Common myeloid progenitor, CD34-positive (primary cell): ENCODE data around the gene NR0B1. TPM values are rescaled to one million over a fixed set of nuclear protein-coding genes. Genes with fewer than 3 reads are reported as not detected.
A peak's percentile ranks its signal among the peaks of the same experiment; 100 is the strongest.

ENCODE experiments used
- CTCF ChIA-PET: fragments of 350-600 bp; sonication (Branson Sonifier 250); formaldehyde crosslinking; loops from one replicate; lab custom pipeline; 2021; ENCODE audit warnings: antibody characterized with exemption; lab: Charles Lee
- POLR2A ChIA-PET: fragments of 350-600 bp; sonication (Branson Sonifier 250); formaldehyde crosslinking; loops from one replicate; lab custom pipeline; 2021; ENCODE audit warnings: antibody characterized with exemption; lab: Charles Lee
- DNase-seq, 3 donors: peaks; one replicate each; pipeline versions ENCODE4 v3.0.0 to v3.0.0-alpha.2; 2013
- H3K27ac ChIP-seq, 2 experiments: 1 replicate in 1 of 2; 2 replicates in 1 of 2; pipeline ENCODE4 v1.7.0; 2013; ENCODE audit warnings: inconsistent platforms in 2 of 2, low read length in 2 of 2, mild to moderate bottlenecking in 2 of 2, low read depth in 1 of 2, moderate library complexity in 1 of 2; ENCODE audit not compliant: severe bottlenecking in 2 of 2, insufficient read depth in 1 of 2, poor library complexity in 1 of 2
- H3K27me3 ChIP-seq, 5 experiments: replicated peaks in 2 of 5; 1 replicate in 3 of 5; 2 replicates in 2 of 5; pipeline versions ENCODE4 v1.6.1 to v1.7.0; 2013; ENCODE audit warnings: low read length in 4 of 5, mild to moderate bottlenecking in 2 of 5, moderate library complexity in 2 of 5, inconsistent platforms in 1 of 5; ENCODE audit not compliant: insufficient read depth in 5 of 5, control insufficient read depth in 4 of 5
- H3K36me3 ChIP-seq, 4 experiments: 1 replicate in 2 of 4; 2 replicates in 2 of 4; pipeline versions ENCODE4 v1.6.1 to v1.7.0; 2013; ENCODE audit warnings: low read length in 3 of 4, control low read depth in 1 of 4, mild to moderate bottlenecking in 1 of 4; ENCODE audit not compliant: control insufficient read depth in 4 of 4, insufficient read depth in 4 of 4
- H3K4me1 ChIP-seq, 4 experiments: 1 replicate in 3 of 4; 2 replicates in 1 of 4; pipeline versions ENCODE4 v1.6.1 to v1.7.1; 2013; ENCODE audit warnings: low read length in 3 of 4, mild to moderate bottlenecking in 3 of 4, control low read depth in 1 of 4, inconsistent platforms in 1 of 4, moderate library complexity in 1 of 4; ENCODE audit not compliant: control insufficient read depth in 4 of 4, insufficient read depth in 4 of 4; ENCODE audit errors: control extremely low read depth in 1 of 4
- H3K4me3 ChIP-seq, 7 experiments: 1 replicate in 4 of 7; 2 replicates in 3 of 7; pipeline versions ENCODE4 v1.5.1 to v1.7.0; 2013; ENCODE audit warnings: mild to moderate bottlenecking in 7 of 7, low read length in 6 of 7, moderate library complexity in 6 of 7, inconsistent platforms in 2 of 7, low read depth in 2 of 7, control low read depth in 1 of 7; ENCODE audit not compliant: insufficient read depth in 4 of 7, control insufficient read depth in 1 of 7; ENCODE audit errors: extremely low read depth in 1 of 7
- H3K9me3 ChIP-seq, 5 experiments: 1 replicate in 4 of 5; 2 replicates in 1 of 5; pipeline versions ENCODE4 v1.6.1 to v1.7.1; 2013; ENCODE audit warnings: low read length in 4 of 5, mild to moderate bottlenecking in 2 of 5, inconsistent platforms in 1 of 5, low read depth in 1 of 5, moderate library complexity in 1 of 5; ENCODE audit not compliant: control insufficient read depth in 4 of 5, insufficient read depth in 2 of 5; ENCODE audit errors: control extremely low read depth in 1 of 5
- WGBS: methylation state at CpG from one replicate; pipeline ENCODE4 v1.1.5; 2013; ENCODE audit not compliant: insufficient coverage; 5-methylcytosine and 5-hydroxymethylcytosine counted together
- polyA plus RNA-seq: library from polyadenylated mRNA; unstranded; fragments of 120-200 nt; gene quantifications from one replicate; pipeline ENCODE4 v1.2.1, GENCODE V29; 2013

NR0B1 gene, protein sequence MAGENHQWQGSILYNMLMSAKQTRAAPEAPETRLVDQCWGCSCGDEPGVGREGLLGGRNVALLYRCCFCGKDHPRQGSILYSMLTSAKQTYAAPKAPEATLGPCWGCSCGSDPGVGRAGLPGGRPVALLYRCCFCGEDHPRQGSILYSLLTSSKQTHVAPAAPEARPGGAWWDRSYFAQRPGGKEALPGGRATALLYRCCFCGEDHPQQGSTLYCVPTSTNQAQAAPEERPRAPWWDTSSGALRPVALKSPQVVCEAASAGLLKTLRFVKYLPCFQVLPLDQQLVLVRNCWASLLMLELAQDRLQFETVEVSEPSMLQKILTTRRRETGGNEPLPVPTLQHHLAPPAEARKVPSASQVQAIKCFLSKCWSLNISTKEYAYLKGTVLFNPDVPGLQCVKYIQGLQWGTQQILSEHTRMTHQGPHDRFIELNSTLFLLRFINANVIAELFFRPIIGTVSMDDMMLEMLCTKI
- polyA plus RNA-seq: not detected

DNA sequence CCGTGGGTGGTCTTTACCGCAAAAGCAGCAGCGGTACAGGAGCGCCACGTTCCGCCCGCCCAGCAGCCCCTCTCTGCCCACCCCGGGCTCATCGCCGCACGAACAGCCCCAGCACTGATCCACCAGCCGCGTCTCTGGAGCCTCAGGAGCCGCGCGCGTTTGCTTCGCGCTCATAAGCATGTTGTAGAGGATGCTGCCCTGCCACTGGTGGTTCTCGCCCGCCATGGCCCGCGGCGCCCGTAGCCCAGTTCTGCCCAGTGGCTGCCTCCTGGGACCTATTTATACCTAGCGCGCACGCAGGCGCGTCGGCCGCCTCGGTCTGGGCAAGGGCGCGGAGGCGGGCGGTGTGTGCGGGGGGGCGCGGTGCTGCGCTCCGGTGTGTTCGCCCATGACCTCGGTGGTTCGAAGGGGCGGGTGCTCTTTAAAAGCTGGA, at the start of gene NR0B1:
Gene NR0B1, minus strand, starts transcription at position 252 of the 433 bp plus-strand sequence. Its CDS starts 27 bp downstream, at position 225.
- Histone ChIP-seq H3K27ac (no peak within 1 kb of the TSS), H3K9me3 (no peaks in the 10 kb centered on the region), H3K27me3 (peaks cover 3 to 46% (median 10%) of the 10 kb centered on the region in 5 experiments), H3K4me3 (peak within 1 kb of the TSS in 3 of 7 experiments; percentile 23 to 33 (median 33)), H3K36me3 (no peaks in the 10 kb centered on the region), H3K4me1 (peaks cover 0 to 14% (median 5%) of the 10 kb centered on the region in 4 experiments)
- ChIA-PET POLR2A (no interaction called here), CTCF (no interaction called here)
- 27% methylated on average over 40 of the region's 46 CpGs for WGBS
- DNase-seq: peak in 2 of 3 donors; percentile 9 to 17

DNA sequence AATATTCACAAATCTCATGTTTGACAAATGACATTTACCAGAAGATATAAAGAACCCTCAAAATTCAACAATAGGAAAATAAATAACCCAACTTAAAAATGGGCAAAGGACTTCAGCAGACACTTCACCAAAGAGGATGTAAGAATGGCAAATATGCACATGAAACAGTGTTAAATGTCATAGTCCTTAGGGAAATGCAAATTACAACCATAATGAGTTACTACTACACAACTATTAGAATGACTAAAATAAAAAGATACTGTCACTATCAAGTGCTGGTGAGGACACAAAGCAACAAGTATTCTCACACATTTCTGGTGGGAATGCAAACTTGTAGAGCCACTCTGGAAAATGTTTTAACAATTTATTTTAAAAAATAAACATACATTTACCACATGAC, 40.8 kb upstream of the NR0B1 start:
- Histone ChIP-seq H3K27ac (no peak overlapping the region), H3K36me3 (no peaks in the 10 kb centered on the region), H3K9me3 (peaks cover 0 to 1% (median 0%) of the 10 kb centered on the region in 5 experiments), H3K4me3 (no peak overlapping the region), H3K4me1 (no peaks in the 10 kb centered on the region), H3K27me3 (no peaks in the 10 kb centered on the region)
- DNase-seq: no peak
- POLR2A ChIA-PET: no interaction called here
- CTCF ChIA-PET: no interaction called here

DNA sequence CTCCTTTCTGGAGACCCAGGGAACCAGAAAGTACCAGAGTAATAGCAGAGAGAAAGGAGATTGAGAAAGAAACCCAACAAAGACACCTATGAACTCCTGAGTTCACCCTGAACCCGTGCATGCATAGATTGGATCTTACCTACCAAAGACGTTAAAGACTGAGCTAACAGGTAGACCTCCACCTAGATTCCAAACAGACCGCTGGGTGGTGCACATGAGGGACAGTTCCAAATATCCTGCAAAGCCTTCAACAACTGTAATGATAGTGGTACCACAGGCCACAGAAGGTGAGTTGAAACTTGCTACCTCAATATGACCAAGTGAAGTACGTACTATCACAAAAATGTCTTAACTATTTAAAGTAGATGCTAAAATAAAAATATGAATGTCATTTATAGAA, 34.0 kb upstream of the NR0B1 start:
- H3K27ac ChIP-seq: no peak overlapping the region
- no peaks in the 10 kb centered on the region for H3K36me3 ChIP-seq
- no peak overlapping the region for H3K4me3 ChIP-seq
- H3K4me1 ChIP-seq: no peaks in the 10 kb centered on the region
- no peaks in the 10 kb centered on the region for H3K27me3 ChIP-seq
- ChIA-PET CTCF (no interaction called here), POLR2A (no interaction called here)
- 44% methylated on average over 3 of the region's 4 CpGs for WGBS
- no peaks in the 10 kb centered on the region for H3K9me3 ChIP-seq
- DNase-seq: no peak

DNA sequence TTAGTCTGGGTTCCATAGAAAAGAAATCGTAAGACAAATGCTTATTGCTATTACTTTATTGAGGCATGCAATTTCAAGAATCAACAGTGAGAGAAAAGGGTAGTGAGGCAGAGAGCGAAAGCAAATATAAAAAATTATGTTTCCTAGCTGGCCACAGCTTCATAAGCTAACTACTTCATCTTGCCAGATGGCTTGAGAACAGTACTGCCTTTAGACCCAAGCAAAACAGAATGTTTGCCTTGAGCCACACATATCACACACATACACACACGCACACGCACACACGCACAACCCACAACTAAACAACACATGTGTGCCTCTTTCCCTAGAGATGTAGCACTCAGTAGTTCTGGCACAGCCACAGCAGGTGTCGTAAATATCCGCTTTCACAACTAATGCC, 31.6 kb upstream of the NR0B1 start:
- WGBS: 92% methylated on average over 7 of the region's 7 CpGs
- Histone ChIP-seq H3K36me3 (no peaks in the 10 kb centered on the region), H3K9me3 (no peaks in the 10 kb centered on the region), H3K27me3 (no peaks in the 10 kb centered on the region), H3K4me1 (no peaks in the 10 kb centered on the region), H3K27ac (no peak overlapping the region), H3K4me3 (no peak overlapping the region)
- ChIA-PET CTCF (no interaction called here), POLR2A (no interaction called here)
- DNase-seq: no peak

DNA sequence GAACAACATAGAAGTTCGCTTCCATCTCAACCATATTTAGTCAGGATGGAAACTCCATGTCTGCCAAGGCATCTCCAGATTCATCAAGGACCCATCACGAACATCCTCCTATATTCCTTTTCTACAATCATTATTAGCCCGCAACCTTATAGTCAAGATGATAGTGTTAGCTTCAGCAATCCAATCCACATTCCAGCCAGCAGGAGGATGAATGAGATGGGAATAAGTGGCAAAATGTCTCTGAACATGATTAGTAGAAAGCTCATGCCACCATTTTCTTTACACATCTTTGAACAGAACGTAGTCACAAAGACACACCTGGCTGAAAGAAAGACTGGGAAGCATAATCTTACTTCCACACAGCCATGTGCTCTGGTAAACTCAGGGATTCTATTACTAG, 18.6 kb upstream of the NR0B1 start:
- no peak for DNase-seq
- H3K27ac ChIP-seq: no peak overlapping the region
- no peaks in the 10 kb centered on the region for H3K36me3 ChIP-seq
- 100% methylated on average over 1 of the region's 4 CpGs for WGBS
- H3K9me3 ChIP-seq: no peaks in the 10 kb centered on the region
- ChIA-PET POLR2A (no interaction called here), CTCF (no interaction called here)
- H3K27me3 ChIP-seq: peaks cover 0 to 1% (median 0%) of the 10 kb centered on the region in 5 experiments
- no peaks in the 10 kb centered on the region for H3K4me1 ChIP-seq
- H3K4me3 ChIP-seq: no peak overlapping the region

DNA sequence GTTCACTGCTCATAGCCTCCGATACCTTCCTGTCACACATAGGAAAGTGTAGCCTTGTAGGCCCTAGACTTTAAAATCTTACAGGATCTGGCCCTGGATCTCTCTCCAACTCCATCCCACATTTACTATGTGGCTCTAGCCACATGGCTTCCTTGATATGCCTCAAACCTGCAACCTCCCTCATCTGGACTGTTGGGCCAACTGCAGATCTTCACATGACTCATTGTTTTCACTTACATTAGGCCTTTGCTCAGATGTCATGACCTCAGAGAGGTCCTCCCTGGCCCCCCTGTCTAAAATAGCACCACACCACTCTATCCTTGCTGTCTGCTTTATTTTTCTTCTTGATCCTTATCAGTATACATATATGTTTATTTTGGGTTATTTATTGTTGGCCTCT, 8.1 kb upstream of the NR0B1 start:
- Histone ChIP-seq H3K9me3 (peaks cover 0 to 1% (median 0%) of the 10 kb centered on the region in 5 experiments), H3K36me3 (no peaks in the 10 kb centered on the region), H3K27me3 (peaks cover 0 to 2% (median 0%) of the 10 kb centered on the region in 5 experiments), H3K27ac (no peak overlapping the region), H3K4me1 (no peaks in the 10 kb centered on the region), H3K4me3 (no peak overlapping the region)
- ChIA-PET POLR2A (no interaction called here), CTCF (no interaction called here)
- DNase-seq: no peak
- WGBS: no CpG with 5 or more reads among the region's 1 CpG

DNA sequence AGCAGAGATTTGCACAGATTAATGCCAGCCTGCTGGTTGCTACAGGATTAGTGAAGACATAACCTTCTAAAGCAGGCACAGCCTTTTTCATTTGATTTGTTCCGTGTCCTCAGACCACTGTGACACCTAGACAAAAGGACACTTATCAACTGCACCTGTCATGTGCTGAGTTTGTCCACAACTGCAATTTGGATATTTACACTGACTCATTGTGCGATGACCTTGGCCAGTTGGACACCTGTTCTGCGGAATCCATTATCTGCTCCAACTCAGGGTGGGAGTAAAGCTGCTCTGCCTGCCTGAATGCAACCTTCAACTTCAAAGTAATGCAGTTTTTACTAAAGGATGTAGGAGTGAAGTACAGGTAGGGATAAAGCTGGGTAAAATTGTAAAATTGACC, 4.1 kb upstream of the NR0B1 start:
- no peak for DNase-seq
- Histone ChIP-seq H3K27me3 (peaks cover 2 to 25% (median 2%) of the 10 kb centered on the region in 5 experiments), H3K9me3 (no peaks in the 10 kb centered on the region), H3K4me3 (no peak overlapping the region), H3K27ac (no peak overlapping the region), H3K36me3 (no peaks in the 10 kb centered on the region), H3K4me1 (peaks cover 0 to 10% (median 5%) of the 10 kb centered on the region in 4 experiments)
- 85% methylated on average over 3 of the region's 3 CpGs for WGBS
- ChIA-PET CTCF (no interaction called here), POLR2A (no interaction called here)
